Spleen (tissue), 7 donors: ENCODE data around the gene RESP18.

ENCODE experiments used
- CTCF ChIP-seq, 11 experiments: fragments of 200-600 bp in 7 of 11; fragments of 450-650 bp in 4 of 11; sonication (generic) in 4 of 11; IDR thresholded peaks in 8 of 11; conservative IDR thresholded peaks in 3 of 11; 1 replicate in 7 of 11; 2 replicates in 4 of 11; pipeline versions ENCODE4 v1.4.0 to v1.8.0; 2016 to 2021; ENCODE audit warnings: antibody characterized with exemption in 11 of 11, inconsistent platforms in 4 of 11, mild to moderate bottlenecking in 1 of 11
- POLR2A ChIP-seq, 3 donors: fragments of 450-650 bp; IDR thresholded peaks; one replicate each; pipeline ENCODE4 v1.5.1; 2017; ENCODE audit warnings: antibody characterized with exemption in 3 of 3, mild to moderate bottlenecking in 1 of 3
- POLR2AphosphoS5 ChIP-seq, 3 donors: sonication (generic); formaldehyde crosslinking; IDR thresholded peaks; one replicate each; pipeline ENCODE4 v1.5.1; 2017; ENCODE audit warnings: antibody characterized with exemption in 3 of 3
- donor health status: DM: no; HTN: no; CAD: no; lungs with moderate emphysema.
- donor health status: DM: no; HTN: no; CAD: no.
- donor health status: DM: no; HTN: no; CAD: no.

GRCh38 chr2:219279916-219280516 lies 52.5 kb downstream of the RESP18 start:
- TF ChIP-seq CTCF (IDR thresholded peaks at IDR 0.05 in 8 of 11, conservative IDR thresholded peaks at IDR 0.05 in 3 of 11): peak in 7 of 11 experiments; percentile 20 to 55 (median 41)
- TF ChIP-seq POLR2A (IDR thresholded peaks at IDR 0.05): peak in 1 of 3 donors; percentile 33
- TF ChIP-seq POLR2AphosphoS5 (IDR thresholded peaks at IDR 0.05): peak in 1 of 3 donors; percentile 60
